HG02981 (cell line): ENCODE results near the gene TELO2.

Source experiments
- ATAC-seq: cut with Tn5 transposase; IDR thresholded peaks from one replicate; pipeline ENCODE4 v1.9.1; 2021; ENCODE audit warnings: mild to moderate bottlenecking, moderate library complexity; ENCODE audit not compliant: unreplicated experiment

The TELO2 gene

DNA sequence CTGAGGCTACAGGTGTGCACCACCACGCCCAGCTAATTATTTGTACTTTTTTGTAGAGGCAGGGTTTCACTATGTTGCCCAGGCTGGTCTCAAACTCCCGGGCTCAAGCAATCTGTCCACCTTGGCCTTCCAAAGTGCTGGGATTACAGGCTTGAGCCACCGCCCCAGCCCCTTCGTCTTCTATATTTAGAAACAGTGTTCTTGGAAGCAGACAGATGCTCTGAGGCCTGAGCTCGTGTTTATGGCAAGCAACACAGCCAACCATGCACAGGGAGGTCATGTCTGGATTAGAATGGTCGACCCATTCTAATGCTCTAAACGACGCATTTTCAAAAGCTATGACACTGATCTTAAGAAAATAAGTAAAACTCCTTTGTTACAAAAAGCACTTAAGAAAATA lies 56.9 kb downstream of the TELO2 start:
- ATAC-seq, result no peak

DNA sequence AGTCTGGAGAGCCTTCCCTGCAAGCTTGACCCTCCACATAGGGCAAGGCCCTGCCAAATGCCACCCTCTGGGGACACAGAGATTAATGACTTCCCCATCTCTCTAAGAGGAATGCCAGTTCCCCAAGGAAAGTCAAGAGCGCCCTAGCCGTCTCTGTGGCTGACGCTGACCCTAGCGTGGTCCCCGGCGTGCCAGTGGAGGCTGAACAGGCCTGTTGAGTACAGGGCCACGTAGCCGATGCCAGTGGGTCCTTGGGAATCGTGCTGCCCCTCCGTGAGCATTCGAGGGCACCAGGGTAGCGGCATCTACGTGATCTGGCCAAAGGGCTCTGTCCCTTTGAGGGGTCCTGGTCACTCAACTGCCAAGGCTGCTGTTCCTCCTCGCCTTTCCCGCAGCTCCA lies 57.5 kb downstream of the TELO2 start:
- ATAC-seq, result no peak

DNA sequence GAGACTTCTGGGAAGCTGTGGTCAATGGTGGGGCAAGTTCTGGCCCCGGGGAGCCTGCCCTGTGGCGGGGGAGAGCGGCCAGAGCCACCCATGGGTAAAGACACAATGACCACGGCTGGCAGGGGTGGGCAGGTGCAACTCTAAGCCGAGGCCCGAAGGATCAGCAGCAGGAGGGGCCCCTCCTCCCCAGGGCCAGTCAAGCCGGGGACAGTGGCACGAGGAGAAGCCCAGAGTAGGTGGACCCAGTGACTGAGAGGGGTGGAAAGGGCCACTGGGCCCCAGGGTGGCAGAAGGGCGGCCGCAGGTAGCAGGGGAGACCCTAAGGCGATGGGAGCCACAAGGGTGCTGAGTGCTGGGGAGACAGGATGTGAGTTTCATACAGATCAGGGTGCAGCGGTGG lies 58.0 kb downstream of the TELO2 start:
- ATAC-seq, result no peak

DNA sequence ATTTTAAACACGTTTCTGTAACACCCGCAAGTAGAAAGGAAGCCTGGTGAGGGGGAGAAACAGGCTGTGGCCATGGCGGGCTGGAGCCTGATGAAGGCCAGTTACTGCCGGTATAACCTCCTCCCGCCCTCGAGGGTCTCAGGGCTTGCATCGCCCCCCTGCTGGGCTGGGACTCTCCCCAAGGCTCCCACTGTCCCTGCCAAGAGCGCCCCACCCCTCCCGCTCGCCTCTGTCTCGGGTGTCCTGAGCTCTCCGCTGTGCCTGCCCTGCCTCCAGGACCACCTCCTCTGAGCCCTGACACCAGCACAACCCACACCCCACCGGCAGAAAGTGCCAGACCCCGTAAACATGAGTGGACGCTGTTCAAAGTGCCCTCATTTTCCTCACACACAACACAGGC lies 59.0 kb downstream of the TELO2 start:
- no peak for ATAC-seq

DNA sequence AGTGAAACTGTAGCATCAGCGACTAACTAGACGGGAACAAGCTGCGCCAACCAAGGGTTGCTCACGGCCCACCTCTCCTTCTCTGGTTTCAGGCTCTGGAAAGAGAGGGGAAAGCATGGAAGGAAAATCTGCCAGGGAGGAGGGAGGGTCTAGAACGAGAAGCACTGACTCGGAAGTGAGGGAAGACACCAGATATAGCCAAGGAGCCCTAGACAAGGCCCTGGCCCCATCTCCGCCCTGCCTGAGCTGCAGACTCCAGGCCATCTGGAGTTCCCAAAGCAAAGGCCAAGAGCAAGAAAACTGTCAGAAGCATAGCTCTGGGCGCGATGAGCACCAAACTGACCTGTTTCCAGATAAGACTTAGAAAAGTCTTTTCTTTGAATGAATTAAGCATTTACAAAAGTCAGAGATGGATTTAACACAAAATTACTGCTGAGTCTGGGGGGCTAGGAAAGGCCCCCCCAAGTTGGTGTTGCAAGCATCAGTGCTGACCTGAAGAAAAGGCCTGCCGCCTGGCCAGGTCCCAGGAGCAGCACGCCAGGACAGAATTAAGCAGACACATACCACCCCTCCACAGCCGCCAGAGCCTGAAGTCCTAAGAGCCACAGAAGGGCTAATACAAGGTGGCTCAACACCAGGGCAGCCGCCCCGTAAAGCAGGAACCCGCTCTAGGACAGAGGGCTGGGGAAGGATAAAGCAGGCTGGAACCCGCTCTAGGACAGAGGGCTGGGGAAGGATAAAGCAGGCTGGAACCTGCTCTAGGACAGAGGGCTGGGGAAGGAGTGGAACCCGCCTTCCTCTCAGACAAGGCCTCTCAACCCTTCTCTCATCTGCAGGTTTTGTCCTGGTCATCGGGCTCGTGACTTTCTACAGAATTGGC lies 61.0 kb downstream of the TELO2 start:
- ATAC-seq, result no peak

DNA sequence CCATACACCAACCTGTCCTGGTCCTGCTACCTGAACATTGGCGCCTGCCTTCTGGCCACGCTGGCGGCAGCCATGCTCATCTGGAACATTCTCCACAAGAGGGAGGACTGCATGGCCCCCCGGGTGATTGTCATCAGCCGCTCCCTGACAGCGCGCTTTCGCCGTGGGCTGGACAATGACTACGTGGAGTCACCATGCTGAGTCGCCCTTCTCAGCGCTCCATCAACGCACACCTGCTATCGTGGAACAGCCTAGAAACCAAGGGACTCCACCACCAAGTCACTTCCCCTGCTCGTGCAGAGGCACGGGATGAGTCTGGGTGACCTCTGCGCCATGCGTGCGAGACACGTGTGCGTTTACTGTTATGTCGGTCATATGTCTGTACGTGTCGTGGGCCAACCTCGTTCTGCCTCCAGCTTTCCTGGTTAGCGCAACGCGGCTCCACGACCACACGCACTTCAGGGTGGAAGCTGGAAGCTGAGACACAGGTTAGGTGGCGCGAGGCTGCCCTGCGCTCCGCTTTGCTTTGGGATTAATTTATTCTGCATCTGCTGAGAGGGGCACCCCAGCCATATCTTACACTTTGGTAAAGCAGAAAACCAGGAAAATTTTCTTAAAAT lies 61.8 kb downstream of the TELO2 start:
- ATAC-seq, result no peak

DNA sequence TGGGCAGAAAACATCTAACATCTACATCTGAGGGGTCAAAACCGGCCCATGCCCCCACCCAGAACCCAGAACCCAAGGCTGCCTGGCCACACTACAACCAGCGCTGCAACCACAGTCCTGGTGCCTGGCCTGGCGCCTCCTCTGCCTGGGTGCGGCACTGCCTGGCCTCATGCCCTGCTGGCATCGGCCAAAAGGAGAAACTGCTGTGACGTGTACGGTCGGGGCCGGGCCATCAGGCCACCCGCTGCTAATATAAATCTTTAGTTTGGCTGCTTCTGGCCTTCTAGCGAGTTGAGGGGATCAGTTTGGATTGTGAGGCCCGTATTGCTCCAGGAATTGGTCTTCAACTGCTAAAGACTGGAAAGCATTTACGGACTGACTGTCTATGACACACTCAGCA lies 63.1 kb downstream of the TELO2 start:
- no peak for ATAC-seq

DNA sequence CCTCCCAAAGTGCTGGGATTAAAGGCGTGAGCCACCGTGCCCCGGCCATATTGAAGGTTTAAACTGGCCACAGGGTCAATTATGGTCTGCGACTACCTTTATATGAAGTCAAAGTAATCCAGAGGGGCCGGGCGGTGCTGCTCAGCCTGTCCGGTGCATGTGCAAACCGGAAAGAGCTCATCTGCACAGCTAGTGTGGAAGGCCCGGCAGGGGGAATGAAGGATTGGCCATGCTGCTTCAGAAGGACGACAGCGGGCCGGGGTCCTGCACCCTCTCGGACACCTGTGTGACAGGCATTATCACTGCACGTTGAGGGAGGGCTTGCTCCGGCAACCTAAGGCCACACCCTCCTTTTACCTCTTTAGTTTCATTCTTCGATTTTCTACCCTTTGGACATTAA lies 63.9 kb downstream of the TELO2 start:
- ATAC-seq, result no peak

DNA sequence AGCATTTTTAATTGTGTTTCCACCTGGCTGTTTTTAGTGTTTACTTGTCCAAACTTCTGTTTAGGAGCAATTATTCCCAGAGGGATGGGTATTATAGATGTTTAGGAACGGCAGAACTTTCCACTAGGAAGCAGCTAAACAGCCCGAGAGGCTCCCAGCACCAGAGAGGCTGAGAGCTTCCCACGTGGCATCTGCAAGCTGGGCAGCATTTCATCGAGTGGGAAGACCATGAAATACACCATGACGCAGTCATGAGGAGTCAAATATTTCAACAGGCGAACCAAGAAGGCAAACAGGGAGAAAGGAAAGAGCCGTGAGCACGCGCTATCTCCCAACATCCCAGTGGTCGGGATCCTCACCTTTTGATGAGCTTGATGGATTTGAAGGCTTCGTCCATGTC lies 64.4 kb downstream of the TELO2 start:
- no peak for ATAC-seq

DNA sequence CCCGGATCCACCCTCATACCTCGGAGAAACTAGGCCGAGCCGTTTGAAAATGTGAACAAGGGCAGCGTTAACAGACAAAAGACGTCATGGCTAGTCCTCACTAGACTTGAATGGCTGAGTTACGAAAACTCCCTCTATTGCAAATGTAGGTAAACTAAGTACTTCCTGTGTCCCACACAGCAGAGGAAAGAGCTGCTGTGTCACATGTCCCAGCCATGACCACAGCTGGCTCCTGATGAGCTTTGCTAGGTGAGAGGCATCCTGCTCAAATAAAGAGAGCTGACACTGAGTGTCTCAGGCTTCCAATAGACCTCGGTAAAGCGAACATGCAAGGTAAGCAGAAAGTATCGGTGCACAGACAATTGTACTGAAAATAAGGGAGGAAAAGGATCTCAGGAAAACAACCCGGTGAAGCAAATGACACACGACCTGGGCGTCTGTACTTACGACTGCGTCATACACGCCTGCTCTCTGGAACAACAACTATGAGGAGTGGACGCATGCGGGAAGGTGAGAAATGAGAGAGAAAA lies 66.4 kb downstream of the TELO2 start:
- ATAC-seq, result no peak
